B cell (primary cell): ENCODE results near the gene PNKD.

Experiments used
- EZH2 ChIP-seq: IDR thresholded peaks from 2 replicates; pipeline ENCODE4 v1.6.1; 2012; ENCODE audit warnings: borderline replicate concordance, low read depth, mild to moderate bottlenecking, moderate library complexity, low read length; ENCODE audit not compliant: insufficient read depth, poor library complexity, severe bottlenecking
- TF ChIP-seq, protein P1 (sequence below): fragments of 200-600 bp; IDR thresholded peaks from one replicate; pipeline ENCODE4 v1.8.0; 2022; ENCODE audit warnings: antibody characterized with exemption, mild to moderate bottlenecking

DNA sequence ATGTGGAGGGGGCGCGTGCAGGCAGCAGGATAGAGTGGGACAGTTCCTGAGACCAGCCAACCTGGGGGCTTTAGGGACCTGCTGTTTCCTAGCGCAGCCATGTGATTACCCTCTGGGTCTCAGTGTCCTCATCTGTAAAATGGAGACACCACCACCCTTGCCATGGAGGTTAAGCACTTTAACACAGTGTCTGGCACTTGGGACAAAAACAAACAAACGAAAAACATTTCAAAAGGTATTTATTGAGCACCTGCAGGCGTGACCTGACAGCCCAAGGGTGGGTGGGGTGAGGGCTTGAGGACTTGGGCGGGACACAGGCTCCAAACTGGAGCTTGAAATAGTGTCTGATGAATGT, 124.7 kb downstream of the PNKD start:
- TF ChIP-seq, protein P1, sequence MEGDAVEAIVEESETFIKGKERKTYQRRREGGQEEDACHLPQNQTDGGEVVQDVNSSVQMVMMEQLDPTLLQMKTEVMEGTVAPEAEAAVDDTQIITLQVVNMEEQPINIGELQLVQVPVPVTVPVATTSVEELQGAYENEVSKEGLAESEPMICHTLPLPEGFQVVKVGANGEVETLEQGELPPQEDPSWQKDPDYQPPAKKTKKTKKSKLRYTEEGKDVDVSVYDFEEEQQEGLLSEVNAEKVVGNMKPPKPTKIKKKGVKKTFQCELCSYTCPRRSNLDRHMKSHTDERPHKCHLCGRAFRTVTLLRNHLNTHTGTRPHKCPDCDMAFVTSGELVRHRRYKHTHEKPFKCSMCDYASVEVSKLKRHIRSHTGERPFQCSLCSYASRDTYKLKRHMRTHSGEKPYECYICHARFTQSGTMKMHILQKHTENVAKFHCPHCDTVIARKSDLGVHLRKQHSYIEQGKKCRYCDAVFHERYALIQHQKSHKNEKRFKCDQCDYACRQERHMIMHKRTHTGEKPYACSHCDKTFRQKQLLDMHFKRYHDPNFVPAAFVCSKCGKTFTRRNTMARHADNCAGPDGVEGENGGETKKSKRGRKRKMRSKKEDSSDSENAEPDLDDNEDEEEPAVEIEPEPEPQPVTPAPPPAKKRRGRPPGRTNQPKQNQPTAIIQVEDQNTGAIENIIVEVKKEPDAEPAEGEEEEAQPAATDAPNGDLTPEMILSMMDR: no peak
- no peak for TF ChIP-seq EZH2
